Rectal smooth muscle tissue (tissue), 1 donor: ENCODE data around the gene SLC27A1.
"Not testable (repeated sequence)": the region's sequence is repeated elsewhere in the genome, so short reads cannot be mapped to it uniquely, and the experiment has no call there.

ENCODE experiments used
- H3K27ac ChIP-seq: one replicate; pipeline ENCODE4 v1.7.0; 2013; ENCODE audit warnings: low read depth, low read length, inconsistent platforms
- H3K27me3 ChIP-seq: one replicate; pipeline ENCODE4 v1.7.0; 2013; ENCODE audit warnings: low read length; ENCODE audit not compliant: control insufficient read depth, insufficient read depth
- H3K36me3 ChIP-seq: one replicate; pipeline ENCODE4 v1.7.0; 2013; ENCODE audit warnings: low read length; ENCODE audit not compliant: control insufficient read depth, insufficient read depth
- H3K4me1 ChIP-seq: one replicate; pipeline ENCODE4 v1.7.0; 2013; ENCODE audit warnings: low read length; ENCODE audit not compliant: control insufficient read depth, insufficient read depth
- H3K4me3 ChIP-seq: one replicate; pipeline ENCODE4 v1.7.0; 2013; ENCODE audit warnings: low read length
- H3K9ac ChIP-seq: one replicate; pipeline ENCODE4 v1.7.0; 2013; ENCODE audit warnings: low read length

Gene SLC27A1

DNA sequence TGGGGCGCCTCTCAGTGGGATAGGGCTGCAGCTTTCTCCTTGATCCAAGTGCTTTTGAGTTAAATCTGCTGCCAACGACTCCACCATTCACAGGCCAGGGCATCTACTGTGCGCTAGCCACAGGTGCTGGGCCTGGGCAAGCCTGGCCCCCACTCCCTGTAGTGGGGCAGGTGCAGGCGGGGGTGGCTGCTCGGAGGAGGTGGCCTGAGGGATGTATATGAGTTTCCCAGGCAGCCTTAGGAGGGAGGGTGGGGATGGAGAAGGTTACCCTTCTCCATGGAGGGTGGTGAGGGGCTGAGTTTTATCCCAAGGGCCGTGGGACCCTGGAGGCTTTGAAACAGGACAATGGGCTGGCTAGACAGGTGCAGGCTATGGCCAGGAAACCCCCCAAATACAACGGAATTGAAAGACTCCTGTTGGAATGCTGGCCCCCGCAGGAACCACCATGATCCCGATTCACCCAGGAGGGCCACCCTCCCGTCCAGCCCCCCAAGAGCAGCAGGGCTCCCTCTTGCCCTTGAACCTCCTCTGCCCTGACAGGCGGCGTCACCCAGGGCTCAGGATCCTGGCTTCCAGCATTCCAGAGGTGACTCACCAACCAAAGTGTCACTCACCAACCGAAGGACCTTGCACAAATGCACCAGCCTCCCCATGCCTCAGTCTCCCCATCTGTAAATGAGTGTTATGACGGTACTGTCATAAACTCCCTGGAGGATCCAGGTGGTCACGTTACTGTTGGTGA, 45.3 kb downstream of the SLC27A1 start:
- H3K27me3 ChIP-seq: no peaks in the 10 kb centered on the region
- H3K27ac ChIP-seq: no peak overlapping the region
- H3K36me3 ChIP-seq: peaks cover 14% of the 10 kb centered on the region
- no peak overlapping the region for H3K4me3 ChIP-seq
- peaks cover 2% of the 10 kb centered on the region for H3K4me1 ChIP-seq
- H3K9ac ChIP-seq: no peak overlapping the region

- no peak overlapping the region for H3K27ac ChIP-seq
- no peaks in the 10 kb centered on the region for H3K4me1 ChIP-seq
- H3K9ac ChIP-seq: no peak overlapping the region
- no peaks in the 10 kb centered on the region for H3K27me3 ChIP-seq
- H3K4me3 ChIP-seq: no peak overlapping the region
- H3K36me3 ChIP-seq: peaks cover 14% of the 10 kb centered on the region
Measured at GRCh38 chr19:17517898-17518297, 47.6 kb downstream of the SLC27A1 start.

GRCh38 chr19:17518654-17519053, 48.3 kb downstream of the SLC27A1 start:
- not testable (repeated sequence) for H3K4me1 ChIP-seq, H3K4me3 ChIP-seq, H3K27ac ChIP-seq, H3K9ac ChIP-seq, H3K27me3 ChIP-seq
- peaks cover 14% of the 10 kb centered on the region for H3K36me3 ChIP-seq

- no peak overlapping the region for H3K27ac ChIP-seq
- no peaks in the 10 kb centered on the region for H3K27me3 ChIP-seq
- no peak overlapping the region for H3K9ac ChIP-seq
- peaks cover 14% of the 10 kb centered on the region for H3K36me3 ChIP-seq
- no peak overlapping the region for H3K4me3 ChIP-seq
- no peaks in the 10 kb centered on the region for H3K4me1 ChIP-seq
Measured at GRCh38 chr19:17519967-17520366, 49.6 kb downstream of the SLC27A1 start.

GRCh38 chr19:17520865-17521264, 50.5 kb downstream of the SLC27A1 start:
- H3K36me3 ChIP-seq: peaks cover 13% of the 10 kb centered on the region
- H3K27ac ChIP-seq: no peak overlapping the region
- H3K4me1 ChIP-seq: no peaks in the 10 kb centered on the region
- no peak overlapping the region for H3K4me3 ChIP-seq
- H3K27me3 ChIP-seq: no peaks in the 10 kb centered on the region
- no peak overlapping the region for H3K9ac ChIP-seq

- H3K4me3 ChIP-seq: no peak overlapping the region
Measured at GRCh38 chr19:17522988-17523872, 52.9 kb downstream of the SLC27A1 start.

DNA sequence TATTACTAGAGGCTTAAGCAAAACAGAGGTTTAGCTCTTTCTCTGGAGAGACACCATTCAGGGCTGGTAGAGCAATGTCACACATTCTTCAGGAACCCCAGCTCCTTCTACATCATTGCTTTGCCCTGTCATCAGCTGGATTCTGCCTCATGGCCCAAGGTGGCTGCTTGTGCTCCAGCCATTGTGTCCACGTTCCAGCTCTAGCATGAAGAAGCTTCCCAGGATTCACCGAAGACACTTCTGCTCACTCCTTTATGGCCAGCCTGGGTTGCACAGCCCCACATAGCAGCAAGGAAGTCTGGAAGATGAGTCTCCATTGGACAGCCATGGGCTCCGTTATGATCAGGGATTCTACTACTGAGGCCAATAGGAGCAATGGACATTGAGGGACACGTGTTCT, 54.3 kb downstream of the SLC27A1 start:
- Histone ChIP-seq H3K4me1 (no peaks in the 10 kb centered on the region), H3K4me3 (no peak overlapping the region), H3K27me3 (peaks cover 4% of the 10 kb centered on the region)

More at GRCh38 chr19:17522988-17523872, 52.9 kb downstream of the SLC27A1 start:
- no peaks in the 10 kb centered on the region for H3K4me1 ChIP-seq
- H3K27ac ChIP-seq: no peak overlapping the region
- H3K36me3 ChIP-seq: no peaks in the 10 kb centered on the region
- H3K27me3 ChIP-seq: no peaks in the 10 kb centered on the region
- H3K9ac ChIP-seq: no peak overlapping the region

DNA sequence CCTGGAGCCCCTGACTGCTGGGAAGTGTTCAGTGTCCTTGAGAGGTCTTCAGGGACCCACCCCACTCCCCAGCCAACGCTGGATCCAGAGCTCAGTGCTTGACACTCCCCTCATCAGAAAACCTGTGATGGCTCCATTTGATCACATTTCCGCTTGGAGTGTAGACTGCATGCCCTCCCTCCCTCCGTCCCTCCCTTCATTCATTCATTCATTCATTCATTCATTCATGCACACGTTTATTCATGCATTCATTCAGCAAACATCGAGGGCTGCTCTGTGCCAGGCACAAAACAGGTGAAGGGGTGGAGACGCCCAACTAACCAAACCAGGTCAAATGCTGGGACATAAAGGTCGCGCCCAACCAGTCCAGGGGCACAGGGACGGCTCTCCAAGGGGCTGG, 54.8 kb downstream of the SLC27A1 start:
- H3K27me3 ChIP-seq: peaks cover 4% of the 10 kb centered on the region
- no peak overlapping the region for H3K4me3 ChIP-seq
- no peak overlapping the region for H3K27ac ChIP-seq
- no peaks in the 10 kb centered on the region for H3K4me1 ChIP-seq
- no peaks in the 10 kb centered on the region for H3K36me3 ChIP-seq
- no peak overlapping the region for H3K9ac ChIP-seq

More for the DNA sequence above, 54.3 kb downstream of the SLC27A1 start:
- Histone ChIP-seq H3K36me3 (no peaks in the 10 kb centered on the region), H3K9ac (no peak overlapping the region), H3K27ac (no peak overlapping the region)

- no peaks in the 10 kb centered on the region for H3K4me1 ChIP-seq
- H3K36me3 ChIP-seq: no peaks in the 10 kb centered on the region
- no peak overlapping the region for H3K9ac ChIP-seq
- H3K27ac ChIP-seq: no peak overlapping the region
- no peak overlapping the region for H3K4me3 ChIP-seq
- peaks cover 7% of the 10 kb centered on the region for H3K27me3 ChIP-seq
Measured at GRCh38 chr19:17526922-17527321, 56.6 kb downstream of the SLC27A1 start.

- no peak overlapping the region for H3K27ac ChIP-seq
- H3K4me3 ChIP-seq: no peak overlapping the region
- H3K4me1 ChIP-seq: no peaks in the 10 kb centered on the region
- no peaks in the 10 kb centered on the region for H3K36me3 ChIP-seq
- H3K27me3 ChIP-seq: peaks cover 9% of the 10 kb centered on the region
- no peak overlapping the region for H3K9ac ChIP-seq
Measured at GRCh38 chr19:17527326-17527725, 57.0 kb downstream of the SLC27A1 start.

- Histone ChIP-seq H3K9ac (no peak overlapping the region), H3K36me3 (no peaks in the 10 kb centered on the region), H3K27ac (no peak overlapping the region), H3K4me1 (no peaks in the 10 kb centered on the region), H3K4me3 (no peak overlapping the region), H3K27me3 (peaks cover 10% of the 10 kb centered on the region)
Measured at GRCh38 chr19:17528610-17529009, 58.3 kb downstream of the SLC27A1 start.

GRCh38 chr19:17529239-17530158, 59.2 kb downstream of the SLC27A1 start:
- Histone ChIP-seq H3K9ac (no peak overlapping the region), H3K36me3 (no peaks in the 10 kb centered on the region), H3K27ac (no peak overlapping the region), H3K4me1 (no peaks in the 10 kb centered on the region), H3K4me3 (no peak overlapping the region), H3K27me3 (peaks cover 10% of the 10 kb centered on the region)
